SIG-M5 treated with dmso at 0.1 percent for 504 hours (cell line): ENCODE measurements around the gene RERE.
"Not testable (repeated sequence)": the region's sequence is repeated elsewhere in the genome, so short reads cannot be mapped to it uniquely, and the experiment has no call there.

Experiments
- DNase-seq: peaks from one replicate; lab custom pipeline; 2025; ENCODE audit not compliant: unreplicated experiment; lab: John Stamatoyannopoulos, UW

RERE gene

DNA sequence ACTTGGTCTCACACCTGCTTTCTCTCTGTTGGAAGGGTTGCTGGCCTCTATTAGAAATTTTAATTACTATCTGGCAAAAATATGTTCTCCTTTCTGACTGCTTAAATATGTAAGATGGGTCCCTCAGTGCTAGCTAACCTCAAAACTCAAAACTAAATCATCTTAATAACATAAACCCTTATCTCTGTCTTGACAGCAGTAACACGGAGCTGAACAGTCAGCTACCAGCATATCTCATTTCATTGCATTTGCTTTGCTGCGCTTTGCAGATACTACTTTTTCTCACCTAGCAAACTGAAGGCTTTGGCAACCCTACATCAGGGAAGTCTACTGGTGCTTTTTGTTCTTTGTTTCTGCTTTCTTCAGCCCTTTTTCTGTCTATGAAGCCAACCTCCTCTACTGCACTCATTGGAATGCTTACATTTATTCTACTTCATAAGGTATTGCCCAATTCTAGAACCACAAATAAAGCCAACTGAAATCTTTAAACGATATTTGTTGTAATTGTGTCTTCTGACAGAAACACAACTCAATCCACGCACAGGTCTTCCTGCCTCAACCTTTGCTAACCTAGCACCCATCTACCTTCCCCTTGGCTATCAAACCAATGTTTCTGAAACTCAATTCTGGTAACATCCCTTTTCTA, 95.6 kb downstream of the RERE start:
- no peak for DNase-seq

DNA sequence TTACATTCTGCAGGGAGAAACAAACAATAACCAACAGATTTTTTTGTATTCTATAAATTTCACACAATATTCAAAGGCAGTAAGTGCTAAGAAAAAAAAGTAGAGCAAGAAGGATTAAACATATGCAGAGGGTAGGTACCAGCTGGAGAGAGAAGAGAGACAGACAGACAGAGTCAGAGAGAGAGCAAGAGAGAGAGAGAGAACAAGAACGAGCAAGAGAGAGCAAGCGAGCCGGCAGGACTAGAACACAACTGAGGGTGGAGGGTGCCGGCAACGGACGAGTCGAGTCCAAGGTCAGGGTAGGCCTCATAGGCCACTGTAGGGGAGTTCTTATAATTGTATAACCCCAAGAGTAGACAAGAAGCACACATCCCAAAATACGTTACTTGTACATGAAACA, 97.1 kb downstream of the RERE start:
- no peak for DNase-seq

DNA sequence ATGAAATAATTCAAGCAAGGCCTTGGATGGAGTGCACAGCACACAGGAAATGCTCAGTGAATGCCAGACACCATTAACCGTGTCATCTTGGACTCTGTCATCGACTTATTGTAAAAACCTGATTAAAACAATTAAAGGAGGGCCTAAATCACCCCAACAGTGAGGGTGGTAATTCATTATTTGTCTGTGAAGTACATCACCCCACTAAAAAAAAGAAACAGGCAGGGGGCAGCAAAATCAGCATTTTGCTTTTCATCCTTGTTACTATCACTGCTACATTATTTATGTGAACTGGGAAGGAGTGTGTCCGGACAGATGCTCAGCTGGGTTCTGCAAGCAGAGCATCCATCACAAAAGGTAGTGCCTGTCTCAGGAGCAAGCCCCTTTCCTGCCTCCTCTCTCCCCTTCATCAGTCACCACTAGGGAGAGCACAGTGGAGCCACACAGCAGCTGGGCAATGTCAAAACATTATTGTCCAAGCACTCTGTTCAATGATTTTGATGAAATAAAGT, 98.5 kb downstream of the RERE start:
- no peak for DNase-seq

DNA sequence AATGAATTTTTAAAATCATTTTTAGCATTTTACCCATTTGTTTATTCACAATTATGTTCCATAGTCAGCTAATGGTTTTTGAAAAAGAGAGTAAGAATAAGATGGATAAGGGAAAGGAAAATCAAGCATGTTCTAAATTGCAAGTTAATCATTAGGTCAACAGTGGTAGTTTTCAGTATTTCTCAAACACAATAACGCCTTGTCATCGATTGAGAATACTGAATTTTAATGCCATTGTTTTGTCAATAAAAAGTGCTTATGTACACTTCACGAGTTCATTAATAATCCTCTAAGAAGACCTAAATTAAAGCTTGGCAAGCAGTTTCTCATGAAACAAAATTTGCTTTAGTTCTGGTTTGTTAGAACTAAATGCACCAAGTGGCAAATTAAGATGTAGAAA, 100.3 kb downstream of the RERE start:
- no peak for DNase-seq

DNA sequence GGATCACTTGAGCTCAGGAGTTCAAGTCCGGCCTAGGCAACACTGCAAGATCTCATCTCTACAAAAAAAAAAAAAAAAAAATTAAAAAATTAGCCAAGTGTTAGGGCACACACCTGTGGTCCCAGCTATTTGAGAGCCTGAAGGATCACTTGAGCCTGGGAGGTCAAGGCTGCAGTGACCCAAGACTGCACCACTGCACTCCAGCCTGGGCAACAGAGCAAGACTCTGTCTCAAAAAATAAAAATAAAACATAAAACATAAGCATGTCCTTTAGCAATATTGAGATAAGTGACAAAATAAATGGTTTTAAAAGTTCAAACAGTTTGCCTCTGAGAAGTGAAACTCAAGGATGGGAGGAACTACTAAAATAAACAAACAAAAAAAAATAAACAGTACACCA, 101.2 kb downstream of the RERE start:
- DNase-seq = no peak

DNA sequence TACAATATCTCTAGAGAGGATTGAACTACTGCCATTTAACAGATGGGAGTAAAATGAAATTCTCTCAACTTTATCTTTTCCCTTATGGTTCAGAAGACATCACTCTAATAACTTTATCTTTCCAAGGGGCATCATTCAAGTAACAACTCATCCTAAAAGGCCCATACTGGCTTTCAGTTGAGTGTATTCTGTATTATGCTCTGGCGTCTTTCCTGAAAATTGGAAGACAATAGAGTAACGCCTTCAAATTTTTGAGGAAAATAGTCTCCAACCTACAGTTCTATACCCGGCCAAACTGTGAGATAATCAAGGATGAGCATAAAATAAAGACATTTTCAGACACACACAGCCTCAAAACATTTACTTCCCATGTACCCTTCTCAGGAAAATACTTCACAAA, 103.3 kb downstream of the RERE start:
- no peak for DNase-seq

DNA sequence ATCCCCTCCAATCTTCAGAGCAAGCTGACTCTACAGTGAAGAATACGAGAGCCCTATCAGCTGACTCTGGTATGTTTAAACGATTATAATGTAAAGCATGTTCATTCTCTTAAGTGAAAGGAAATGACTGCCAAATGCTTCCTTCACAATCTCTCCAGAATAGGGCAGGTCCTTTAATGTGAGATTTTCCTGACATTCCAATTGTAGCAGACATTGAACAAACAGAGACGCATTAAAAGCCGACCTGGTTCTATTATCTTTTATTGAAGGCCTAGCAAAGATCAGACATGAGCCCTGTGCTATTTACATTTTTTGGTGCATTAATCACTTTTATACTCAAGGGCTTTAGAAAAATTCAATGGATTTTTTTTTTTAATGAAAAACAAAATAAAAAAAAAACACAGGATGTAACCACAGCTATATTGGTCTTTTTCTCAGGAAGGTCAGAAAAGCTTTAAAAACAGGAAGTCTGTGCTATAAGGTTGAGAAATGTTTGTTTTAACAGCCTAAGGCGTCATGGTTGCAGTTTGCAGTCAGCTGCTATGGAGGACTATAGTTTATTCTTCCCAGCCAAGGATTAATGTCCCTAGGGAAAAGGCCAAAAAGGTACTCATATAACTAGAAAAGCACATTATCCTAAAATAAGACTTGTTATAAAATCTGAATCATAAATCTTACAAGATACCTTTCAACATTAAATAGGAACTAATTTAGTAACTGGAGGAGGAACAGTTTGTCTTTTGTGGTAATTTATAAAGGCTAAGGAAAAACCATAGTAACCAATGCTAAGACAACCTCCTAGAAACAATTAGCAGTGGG, 104.8 kb downstream of the RERE start:
- DNase-seq = peak; percentile 87

DNA sequence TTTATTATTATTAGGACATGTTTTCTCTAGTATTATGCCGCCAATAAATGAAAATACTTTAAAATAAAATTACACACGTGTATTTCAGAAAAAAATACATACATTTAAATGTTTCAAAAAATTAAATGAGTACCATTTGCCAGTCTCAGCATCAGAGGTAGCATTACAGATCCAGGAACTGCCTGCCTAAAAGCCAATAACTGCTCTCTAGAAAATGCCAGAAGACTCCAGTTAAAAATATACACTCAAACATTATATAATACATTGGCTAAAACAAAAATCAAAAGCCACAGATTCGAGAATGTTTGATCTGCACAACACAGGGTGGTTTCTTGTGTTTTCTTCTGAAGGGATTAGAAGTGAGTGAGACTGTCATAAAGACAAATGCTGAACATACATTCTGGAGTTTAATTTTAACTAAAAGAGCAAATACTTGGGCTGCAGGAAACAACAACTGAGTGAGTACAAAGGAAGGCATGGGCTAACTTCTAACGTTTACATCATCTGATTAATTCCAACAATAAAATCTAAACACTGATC, 105.5 kb downstream of the RERE start:
- DNase-seq = no peak

DNA sequence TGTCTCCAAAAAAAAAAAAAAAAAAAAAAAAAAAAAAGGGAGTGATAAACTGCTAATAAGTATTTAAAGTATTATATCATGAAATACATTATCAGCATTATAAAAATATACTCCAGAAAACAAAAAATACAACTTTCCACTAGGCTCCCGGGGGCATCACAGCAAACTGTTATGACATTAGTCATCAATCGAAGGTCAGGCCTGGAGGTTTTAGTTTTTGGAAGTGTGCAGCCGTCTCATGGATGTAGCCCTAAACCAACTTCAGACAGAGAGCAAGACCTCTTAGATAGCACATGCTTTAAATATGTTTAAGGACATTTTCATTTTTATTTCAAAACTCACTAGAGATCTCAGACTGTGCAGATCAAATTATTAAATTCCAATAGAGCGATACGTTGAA, 106.3 kb downstream of the RERE start:
- DNase-seq = no peak

DNA sequence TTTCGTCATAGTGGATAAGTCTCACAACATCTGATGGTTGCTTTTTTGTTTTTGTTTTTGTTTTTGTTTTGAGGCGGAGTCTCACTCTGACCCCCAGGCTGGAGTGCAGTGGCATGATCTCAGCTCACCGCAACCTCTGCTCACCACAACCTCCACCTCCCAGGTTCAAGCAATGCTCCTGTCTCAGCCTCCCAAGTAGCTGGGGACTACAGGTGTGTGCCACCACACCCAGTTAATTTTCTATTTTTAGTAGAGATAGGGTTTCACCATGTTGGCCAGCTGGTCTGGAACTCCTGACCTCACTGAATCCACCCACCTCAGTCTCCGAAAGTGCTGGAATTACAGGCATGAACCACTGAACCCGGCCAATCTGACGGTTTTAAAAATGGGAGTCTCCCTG, 109.2 kb downstream of the RERE start:
- DNase-seq = no peak

DNA sequence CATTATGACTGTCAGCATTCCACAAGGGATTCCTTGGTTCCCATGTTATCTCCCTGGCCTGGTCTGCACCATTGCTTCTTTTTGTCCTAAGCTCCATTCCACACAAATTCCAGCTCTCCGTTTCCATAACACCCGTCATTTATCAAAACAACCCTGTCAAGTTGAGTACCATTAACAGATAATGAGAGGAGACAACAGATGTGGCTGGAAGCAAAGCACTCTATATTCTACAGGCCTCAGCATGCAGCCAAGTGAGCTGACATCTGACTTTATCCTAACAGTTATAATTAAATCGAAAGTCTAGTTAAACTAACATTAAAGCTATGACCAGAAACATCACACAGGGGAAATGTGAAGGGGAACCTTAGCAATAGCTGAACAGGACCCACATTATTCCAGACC, 110.4 kb downstream of the RERE start:
- DNase-seq = no peak

DNA sequence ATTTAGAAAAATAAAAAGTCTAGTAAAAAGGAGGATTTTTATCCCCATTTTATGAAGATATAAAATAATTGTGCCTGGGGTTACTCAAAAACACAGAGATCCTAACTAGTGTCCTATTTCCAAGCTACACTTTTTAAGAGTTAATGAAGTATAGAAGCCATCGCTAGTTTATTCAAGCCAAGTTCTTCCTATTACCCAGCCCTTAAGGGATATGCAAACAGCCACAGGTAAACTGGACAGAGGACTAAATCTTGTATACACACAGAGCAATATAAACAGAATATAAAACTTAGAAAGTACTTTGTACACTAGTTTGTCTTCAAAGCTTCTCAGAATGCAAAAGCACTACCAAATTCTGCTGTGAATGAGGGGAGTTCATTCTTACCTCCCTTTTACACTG, 111.1 kb downstream of the RERE start:
- no peak for DNase-seq

DNA sequence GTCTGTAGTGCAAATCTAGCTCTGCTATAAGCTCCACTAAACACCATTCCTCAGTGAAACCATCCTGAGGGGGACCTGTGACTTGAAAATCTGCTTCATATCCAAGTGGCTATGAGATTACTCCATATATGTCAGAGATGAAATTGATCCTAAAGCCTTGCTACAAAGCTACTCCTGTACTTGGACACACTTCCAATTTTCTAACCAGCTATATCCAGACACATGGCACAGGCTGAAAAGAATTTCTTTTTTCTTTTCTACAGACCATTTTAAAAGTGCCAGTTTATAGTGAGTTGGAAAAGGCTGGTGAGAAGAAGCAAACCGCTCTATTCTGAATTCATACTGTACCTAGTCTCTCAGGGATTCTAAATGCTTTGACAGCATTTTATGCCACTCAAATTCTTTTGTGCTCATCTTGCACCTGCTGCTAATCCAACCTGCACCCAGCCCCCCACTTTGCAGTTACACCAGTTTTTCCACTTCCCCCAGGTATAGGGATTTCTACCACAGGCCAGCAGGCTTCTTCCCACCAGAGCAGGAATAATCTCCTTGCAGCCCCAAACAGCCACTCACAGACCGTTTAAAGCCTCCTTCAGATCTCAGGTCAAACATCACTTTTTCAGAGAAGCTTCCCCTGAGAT, 112.5 kb downstream of the RERE start:
- DNase-seq = no peak

DNA sequence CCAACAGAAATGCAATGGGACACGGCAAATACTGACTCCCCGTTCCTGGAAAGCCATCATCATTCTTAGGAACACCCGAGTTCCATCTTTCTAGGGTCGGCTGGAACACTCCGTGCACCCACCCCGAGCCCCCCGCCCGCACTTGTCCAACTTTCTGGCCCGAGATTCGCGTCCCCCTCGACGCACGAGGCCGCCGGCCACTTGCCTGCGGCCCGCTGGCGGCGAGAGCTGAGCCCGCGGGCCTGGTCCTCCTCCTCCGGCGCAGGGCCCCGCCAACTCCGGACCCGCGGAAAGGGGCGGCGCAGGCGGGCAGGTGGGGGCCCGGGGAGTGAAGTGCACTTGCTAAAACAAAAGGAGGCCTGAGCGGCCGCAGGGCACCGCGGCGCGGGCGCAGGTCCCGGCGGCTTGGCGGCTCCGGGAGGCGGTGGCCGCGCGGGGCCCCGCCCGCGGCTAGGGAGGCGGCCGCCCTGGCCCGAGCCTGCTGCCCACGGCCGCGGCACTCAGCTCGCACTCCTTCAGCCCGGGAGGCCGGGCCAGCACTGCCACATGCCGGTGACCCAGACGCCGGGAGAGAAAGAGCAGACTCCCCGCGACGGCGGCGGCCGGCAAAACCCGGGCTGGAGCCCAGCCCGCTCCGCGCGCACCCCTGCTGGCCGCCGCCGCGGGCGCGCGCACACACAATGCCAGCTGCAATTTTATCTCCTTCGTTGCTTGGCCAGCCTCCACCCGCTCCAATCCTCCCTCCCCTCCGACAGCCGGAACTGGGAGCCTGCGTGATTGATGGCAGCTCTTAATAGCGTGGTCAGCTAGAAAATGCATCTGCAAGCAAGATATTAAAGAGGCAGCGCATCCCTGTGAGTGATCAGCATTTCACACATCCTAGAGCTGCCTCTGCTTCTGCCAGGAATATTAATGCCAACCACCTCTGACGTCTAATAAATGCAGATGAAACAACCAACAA, 114.3 kb downstream of the RERE start:
- DNase-seq = peak; percentile 73

DNA sequence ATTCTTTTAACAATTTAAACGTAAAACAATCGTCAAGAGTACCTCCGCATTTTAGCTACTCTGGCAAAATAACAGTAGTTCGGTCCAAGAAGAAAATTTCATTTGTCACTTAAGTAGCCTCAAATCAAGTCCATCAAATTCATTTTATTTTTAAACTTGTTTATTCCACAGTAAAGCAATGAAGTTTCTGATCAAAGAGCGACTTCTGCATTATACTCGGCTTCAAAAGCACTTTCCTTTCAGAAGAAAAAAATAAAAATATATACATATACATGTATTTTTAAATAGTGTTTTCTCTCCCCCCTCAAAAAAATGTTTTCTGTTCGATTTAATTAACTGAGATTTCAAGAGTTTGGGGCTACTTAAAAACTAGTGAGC, 115.0 kb downstream of the RERE start:
- DNase-seq = no peak

DNA sequence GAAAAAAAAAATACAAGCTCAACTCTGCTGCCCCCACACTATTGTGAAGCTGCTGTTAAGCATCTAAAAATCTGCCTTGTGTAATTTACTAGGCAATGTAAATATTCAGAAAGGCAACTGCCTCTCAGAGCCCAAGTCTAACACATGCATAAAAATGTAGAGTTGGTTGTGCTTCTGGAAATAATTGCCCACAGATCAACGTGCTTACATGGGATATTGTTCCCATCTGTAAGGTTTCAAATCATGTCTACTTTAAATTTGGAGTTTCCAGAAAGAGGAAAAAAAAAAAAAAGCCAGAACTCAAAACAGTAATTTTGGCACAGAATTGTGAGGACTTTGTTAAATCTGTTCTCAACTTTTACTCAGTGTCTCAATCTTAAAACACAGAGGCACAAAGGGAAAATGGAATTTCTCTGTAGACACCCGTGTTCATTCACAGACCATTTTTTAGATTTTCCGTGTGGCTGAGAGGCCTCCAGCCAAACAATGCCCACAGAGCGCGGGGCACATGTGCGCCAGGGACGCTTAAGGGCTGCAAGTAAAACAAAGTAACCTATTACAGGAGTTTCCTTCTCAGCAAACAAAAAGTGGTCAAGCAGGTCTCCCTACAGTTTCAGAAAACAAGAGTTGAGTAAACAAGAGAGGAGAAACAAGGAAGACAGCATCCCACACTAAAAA, 115.5 kb downstream of the RERE start:
- DNase-seq = peak; percentile 40

DNA sequence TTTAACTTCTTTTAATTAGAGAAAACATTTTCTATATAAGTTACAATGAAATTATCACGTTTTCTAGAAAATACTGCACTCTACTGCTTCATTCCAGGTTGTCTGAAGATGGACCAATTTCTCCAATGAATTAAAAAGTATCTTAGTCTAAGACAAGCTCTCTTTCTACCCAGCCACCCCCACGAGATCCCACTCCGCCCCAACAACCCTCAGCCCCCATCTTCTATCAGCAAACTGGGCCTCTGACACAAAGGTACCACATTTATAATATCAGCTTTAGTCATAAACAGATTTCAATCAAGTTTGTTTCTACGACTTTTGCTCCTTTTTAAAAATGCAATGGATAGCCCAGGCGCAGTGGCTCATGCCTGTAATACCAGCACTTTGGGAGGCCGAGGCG, 117.8 kb downstream of the RERE start:
- no peak for DNase-seq

DNA sequence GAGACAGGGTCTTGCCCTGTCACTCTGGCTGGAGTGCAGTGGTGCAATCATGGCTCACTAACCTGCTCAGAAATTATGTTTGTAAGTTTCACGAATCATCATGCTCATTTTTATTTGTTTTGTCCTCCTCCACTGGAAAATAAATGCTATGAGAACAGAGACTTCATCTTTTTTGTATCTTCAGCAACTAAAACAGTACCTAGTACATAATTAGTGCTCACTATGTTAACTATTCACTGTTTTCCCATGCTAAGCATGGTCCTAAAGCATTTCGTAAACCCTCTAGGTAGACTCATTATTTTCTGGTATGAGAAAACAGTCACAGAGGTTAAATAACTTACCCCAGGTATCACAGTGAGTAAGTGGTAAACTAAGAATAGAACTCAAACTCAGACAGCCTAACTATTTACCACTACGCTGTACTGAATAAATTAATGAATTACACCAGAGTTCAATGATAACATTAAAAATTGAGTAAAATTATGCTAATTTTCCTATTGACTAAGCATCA, 118.4 kb downstream of the RERE start:
- DNase-seq = no peak

DNA sequence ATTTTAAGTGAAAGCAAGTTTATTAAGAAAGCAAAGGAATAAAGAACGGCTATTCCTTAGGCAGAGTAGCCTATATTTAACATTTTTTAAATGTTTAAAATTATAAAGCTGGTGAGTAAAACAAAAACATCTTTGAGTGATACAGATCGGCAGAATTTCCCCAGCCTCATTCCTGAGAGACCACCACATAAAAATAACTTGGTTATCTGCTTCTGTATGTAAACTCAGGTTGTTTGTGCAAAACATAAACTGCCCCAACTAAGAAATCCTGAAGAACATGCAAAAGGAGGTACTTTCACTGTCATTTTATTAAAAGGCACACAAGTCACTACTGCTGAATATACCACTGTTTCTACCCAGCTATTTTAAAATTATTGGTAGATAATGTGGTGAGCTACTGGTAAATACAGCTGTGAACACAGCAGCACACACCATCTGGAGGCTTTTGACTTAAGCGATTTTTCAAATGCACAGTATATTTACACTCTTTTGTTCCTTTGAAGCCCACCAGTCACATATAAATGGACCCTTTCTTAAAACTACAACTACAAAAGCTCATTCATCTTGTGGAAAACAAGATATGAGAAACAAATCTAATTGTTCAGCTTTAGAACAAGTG, 119.3 kb downstream of the RERE start:
- no peak for DNase-seq

DNA sequence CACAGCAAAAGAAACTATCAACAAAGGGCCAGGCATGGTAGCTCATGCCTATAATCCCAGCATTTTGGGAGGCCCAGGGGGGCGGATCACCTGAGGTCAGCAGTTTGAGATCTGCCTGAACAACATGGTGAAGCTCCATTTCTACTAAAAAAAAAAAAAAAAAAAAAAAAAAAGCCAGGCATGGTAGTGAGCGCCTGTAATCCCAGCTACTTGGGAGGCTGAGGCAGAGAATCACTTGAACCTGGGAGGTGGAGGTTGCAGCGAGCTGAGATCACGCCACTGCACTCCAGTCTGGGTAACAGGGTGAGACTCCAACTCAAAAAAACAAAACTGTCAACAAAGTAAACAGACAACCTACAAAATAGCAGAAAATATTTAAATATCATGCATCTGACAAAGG, 122.0 kb downstream of the RERE start:
- DNase-seq = not testable (repeated sequence)
